Ectodermal cell (in vitro differentiated cells): ENCODE data around the gene MRPL1.

Source experiments
- H3K27ac ChIP-seq: 2 replicates; pipeline ENCODE4 v1.7.0; 2013; ENCODE audit warnings: mild to moderate bottlenecking, low read depth, low read length; ENCODE audit not compliant: insufficient read depth, poor library complexity, severe bottlenecking
- H3K27me3 ChIP-seq: 2 replicates; pipeline ENCODE4 v1.7.0; 2013; ENCODE audit warnings: mild to moderate bottlenecking, low read length; ENCODE audit not compliant: insufficient read depth, control insufficient read depth, poor library complexity, severe bottlenecking
- H3K36me3 ChIP-seq: one replicate; pipeline ENCODE4 v1.7.0; 2013; ENCODE audit warnings: low read length; ENCODE audit not compliant: control insufficient read depth, insufficient read depth
- H3K4me1 ChIP-seq: one replicate; pipeline ENCODE4 v1.7.0; 2013; ENCODE audit warnings: low read length; ENCODE audit not compliant: control insufficient read depth, insufficient read depth
- H3K4me3 ChIP-seq: 2 replicates; pipeline ENCODE4 v1.7.0; 2013; ENCODE audit warnings: low read depth, low read length, control low read depth; ENCODE audit not compliant: insufficient read depth
- H3K9me3 ChIP-seq: 2 replicates; pipeline ENCODE4 v1.7.0; 2013; ENCODE audit warnings: mild to moderate bottlenecking, low read length, moderate library complexity; ENCODE audit not compliant: control insufficient read depth
- WGBS, 2 experiments: methylation state at CpG; one replicate each; pipeline ENCODE4 v1.1.7; 2013; ENCODE audit warnings: missing lambda C conversion rate in 2 of 2; 5-methylcytosine and 5-hydroxymethylcytosine counted together

The MRPL1 gene

GRCh38 chr4:77996076-77996475 is 133.4 kb downstream of the MRPL1 start:
- 63 to 67% methylated on average over 3 of the region's 3 CpGs for WGBS, 2 experiments
- H3K4me1 ChIP-seq = no peaks in the 10 kb centered on the region
- H3K36me3 ChIP-seq = no peaks in the 10 kb centered on the region
- no peak overlapping the region for H3K27ac ChIP-seq
- no peaks in the 10 kb centered on the region for H3K9me3 ChIP-seq
- no peaks in the 10 kb centered on the region for H3K27me3 ChIP-seq
- H3K4me3 ChIP-seq = no peak overlapping the region

- H3K36me3 ChIP-seq = no peaks in the 10 kb centered on the region
- no peak overlapping the region for H3K27ac ChIP-seq
- H3K27me3 ChIP-seq = no peaks in the 10 kb centered on the region
- H3K4me1 ChIP-seq = no peaks in the 10 kb centered on the region
- no peaks in the 10 kb centered on the region for H3K9me3 ChIP-seq
- no peak overlapping the region for H3K4me3 ChIP-seq
- 95 to 100% methylated on average over 1 of the region's 1 CpG for WGBS, 2 experiments
Observed at GRCh38 chr4:78001531-78001930, 138.9 kb downstream of the MRPL1 start.

- H3K4me3 ChIP-seq = no peak overlapping the region
- no peaks in the 10 kb centered on the region for H3K4me1 ChIP-seq
- no peaks in the 10 kb centered on the region for H3K9me3 ChIP-seq
- H3K36me3 ChIP-seq = no peaks in the 10 kb centered on the region
- WGBS, 2 experiments = 91 to 100% methylated on average over 2 to 4 of the region's 4 CpGs
- no peak overlapping the region for H3K27ac ChIP-seq
- H3K27me3 ChIP-seq = no peaks in the 10 kb centered on the region
Observed at GRCh38 chr4:78002260-78002659, 139.6 kb downstream of the MRPL1 start.
